GM10266 (cell line): ENCODE data around the gene MAPK9.

Experiments used
- DNase-seq: peaks from one replicate; pipeline ENCODE4 v3.0.0; 2012; ENCODE audit errors: extremely low spot score
- TF ChIP-seq, protein P1 (sequence below): IDR thresholded peaks from 2 replicates; pipeline ENCODE4 v1.5.1; 2012; ENCODE audit warnings: mild to moderate bottlenecking, low read depth; ENCODE audit not compliant: control insufficient read depth, insufficient read depth; ENCODE audit errors: missing control alignments

The MAPK9 gene

DNA sequence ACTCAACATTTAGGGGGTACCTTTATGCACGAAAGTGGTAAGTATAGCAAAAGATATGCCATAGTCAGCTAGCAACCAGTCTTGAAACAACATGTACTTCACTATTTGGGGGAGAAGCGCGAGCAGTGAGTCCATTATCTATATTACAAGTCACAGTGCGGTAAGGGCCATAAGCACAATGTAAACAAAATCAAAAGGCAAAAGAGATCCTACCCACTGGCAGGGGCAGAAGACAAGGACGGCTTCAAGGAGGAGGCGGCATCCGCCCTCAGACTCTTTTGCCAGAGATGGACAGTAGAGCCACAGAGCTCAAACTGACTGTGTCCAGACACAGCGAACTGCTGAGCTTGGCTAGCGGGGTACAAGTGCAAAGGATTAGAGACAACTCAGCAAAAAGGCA lies 9.6 kb downstream of the MAPK9 start:
- DNase-seq: no peak
- TF ChIP-seq, protein P1, sequence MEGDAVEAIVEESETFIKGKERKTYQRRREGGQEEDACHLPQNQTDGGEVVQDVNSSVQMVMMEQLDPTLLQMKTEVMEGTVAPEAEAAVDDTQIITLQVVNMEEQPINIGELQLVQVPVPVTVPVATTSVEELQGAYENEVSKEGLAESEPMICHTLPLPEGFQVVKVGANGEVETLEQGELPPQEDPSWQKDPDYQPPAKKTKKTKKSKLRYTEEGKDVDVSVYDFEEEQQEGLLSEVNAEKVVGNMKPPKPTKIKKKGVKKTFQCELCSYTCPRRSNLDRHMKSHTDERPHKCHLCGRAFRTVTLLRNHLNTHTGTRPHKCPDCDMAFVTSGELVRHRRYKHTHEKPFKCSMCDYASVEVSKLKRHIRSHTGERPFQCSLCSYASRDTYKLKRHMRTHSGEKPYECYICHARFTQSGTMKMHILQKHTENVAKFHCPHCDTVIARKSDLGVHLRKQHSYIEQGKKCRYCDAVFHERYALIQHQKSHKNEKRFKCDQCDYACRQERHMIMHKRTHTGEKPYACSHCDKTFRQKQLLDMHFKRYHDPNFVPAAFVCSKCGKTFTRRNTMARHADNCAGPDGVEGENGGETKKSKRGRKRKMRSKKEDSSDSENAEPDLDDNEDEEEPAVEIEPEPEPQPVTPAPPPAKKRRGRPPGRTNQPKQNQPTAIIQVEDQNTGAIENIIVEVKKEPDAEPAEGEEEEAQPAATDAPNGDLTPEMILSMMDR: no peak

DNA sequence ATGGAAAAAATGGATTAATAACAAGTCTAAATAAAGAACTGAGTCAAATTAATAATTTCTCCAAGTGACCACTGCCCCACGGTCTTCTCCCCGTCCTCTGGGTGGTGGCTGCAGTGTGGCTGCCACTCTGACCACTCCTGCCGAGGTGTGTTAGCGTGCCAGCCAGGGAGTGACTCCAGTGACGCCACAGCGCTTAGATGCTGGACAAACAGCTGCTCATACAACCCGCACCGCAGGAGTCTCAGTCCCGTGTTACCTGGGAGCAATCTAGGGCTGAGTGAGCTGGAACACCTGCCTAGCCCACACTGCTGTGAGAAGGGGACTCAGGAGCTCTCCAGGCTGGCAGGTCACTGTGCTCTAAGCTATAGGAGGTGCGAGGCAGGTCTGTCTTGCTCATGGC lies 10.2 kb downstream of the MAPK9 start:
- TF ChIP-seq, protein P1: no peak
- DNase-seq: no peak

DNA sequence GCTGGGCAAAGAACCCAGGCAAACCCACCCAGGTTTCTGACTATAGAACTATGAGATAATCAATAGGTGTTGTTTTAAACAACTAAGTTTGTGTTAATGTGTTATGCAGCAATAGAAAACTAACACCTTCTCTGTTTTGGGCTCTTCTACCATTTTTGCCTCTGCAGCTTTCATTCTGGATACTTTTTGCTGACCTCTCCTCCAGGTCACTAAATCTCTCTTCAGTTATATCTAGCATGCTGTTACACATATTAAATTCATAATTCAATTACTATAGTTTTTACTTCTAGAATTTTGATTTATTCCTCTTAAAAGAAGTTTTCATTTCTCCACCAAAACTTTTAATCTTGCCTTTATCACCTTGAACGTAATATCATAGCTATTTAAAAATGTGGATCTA lies 17.2 kb downstream of the MAPK9 start:
- TF ChIP-seq, protein P1: no peak
- no peak for DNase-seq

DNA sequence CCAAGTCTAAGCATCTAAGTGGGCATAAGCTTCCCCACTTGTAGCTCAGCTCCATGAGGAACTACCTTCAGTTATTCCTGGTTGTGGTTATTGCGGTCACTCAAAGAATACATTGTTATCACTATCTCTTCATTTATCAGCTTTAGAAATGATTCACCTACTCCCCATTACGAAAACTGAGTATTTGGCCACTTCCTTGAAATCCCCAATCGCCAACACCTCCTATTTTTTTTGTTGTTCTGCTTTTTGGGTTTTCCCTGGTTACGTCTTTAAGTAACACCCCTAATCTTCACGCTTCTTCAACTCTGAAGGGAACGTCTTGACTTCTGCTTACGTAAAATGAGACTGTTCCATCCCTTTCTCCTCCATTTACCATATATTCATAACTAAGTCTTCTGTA lies 20.7 kb downstream of the MAPK9 start:
- TF ChIP-seq, protein P1: no peak
- DNase-seq: no peak

DNA sequence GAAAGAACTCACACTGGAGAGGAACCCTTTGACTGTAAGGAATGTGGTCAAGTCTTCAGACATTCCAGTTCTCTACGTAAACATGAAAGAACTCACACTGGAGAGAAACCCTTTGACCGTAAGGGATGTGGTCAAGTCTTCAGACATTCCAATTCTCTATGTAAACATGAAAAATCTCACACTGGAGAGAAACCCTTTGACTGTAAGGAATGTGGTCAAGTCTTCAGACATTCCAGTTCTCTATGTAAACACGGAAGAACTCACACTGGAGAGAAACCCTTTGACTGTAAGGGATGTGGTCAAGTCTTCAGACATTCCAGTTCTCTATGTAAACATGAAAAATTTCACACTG lies 32.6 kb downstream of the MAPK9 start:
- TF ChIP-seq, protein P1: no peak
- DNase-seq: no peak

DNA sequence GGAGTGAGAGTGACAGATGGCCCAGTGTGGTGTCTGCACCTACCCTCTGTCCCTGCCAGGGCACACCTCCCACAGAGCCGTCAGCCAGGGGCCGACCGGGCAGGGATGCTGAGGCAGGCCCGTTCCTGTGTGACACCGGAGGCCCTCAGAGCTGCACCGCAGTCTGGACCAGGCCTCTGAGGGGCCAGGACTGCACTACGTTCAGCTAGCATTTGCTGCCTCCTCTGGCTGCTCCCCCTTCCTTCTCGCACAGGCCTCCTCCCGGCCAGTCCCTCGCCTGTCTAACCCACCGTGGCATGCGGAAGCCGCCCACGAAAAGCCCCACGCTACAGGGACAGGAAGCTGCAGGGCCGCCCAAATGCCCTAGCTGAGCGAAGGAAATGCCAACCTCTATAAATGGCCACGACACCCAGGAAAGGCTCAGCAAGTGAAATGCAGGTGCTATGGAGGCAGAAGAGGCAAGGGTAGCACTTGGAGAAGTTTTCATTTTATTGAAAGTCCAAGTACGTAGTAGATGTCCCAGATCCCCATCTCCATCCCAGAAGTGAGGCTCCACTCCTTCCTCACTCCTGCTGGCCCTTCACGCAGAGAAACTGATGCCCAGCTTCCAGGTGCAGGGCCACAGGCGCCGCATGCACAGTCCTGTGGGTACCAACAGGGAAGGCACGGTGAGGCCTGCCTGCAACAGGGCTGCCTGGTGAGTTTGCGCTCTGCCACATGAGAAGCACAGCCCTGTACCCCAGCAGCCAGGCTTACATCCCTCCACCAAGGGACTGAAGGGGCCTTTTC lies 38.7 kb downstream of the MAPK9 start:
- TF ChIP-seq, protein P1: no peak
- DNase-seq: no peak

DNA sequence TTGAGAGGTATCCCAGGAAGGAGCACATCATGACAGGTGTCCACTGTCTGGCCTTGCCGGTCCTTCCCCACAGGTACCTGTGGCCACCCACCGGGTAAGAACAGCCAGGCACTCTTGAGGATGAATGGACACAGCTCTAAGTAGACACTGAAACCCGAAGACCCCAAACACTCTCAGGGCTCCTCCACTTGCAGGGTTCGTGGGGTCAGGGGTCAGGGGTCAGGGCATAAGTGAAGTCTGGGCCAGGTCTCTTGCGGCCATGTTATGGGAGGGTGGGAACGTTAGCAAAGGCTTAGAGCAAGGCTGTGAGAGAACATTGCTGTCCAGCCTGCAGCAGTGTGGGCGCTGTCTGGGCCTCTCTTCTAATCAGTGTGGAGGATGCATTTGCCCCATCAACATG lies 40.0 kb downstream of the MAPK9 start:
- no peak for DNase-seq
- TF ChIP-seq, protein P1: no peak
